Ishikawa (cell line): Measurements from ENCODE around the gene STX10.

Source experiments
- EGR1 ChIP-seq: IDR thresholded peaks from 2 replicates; pipeline ENCODE4 v1.6.1; 2012
- TF ChIP-seq, protein P1 (sequence below): IDR thresholded peaks from 2 replicates; pipeline ENCODE4 v1.6.1; 2012; ENCODE audit warnings: low read depth, mild to moderate bottlenecking

GRCh38 chr19:13098277-13099072 is 51.7 kb downstream of the STX10 start:
- TF ChIP-seq EGR1, result no peak
- TF ChIP-seq, protein P1, sequence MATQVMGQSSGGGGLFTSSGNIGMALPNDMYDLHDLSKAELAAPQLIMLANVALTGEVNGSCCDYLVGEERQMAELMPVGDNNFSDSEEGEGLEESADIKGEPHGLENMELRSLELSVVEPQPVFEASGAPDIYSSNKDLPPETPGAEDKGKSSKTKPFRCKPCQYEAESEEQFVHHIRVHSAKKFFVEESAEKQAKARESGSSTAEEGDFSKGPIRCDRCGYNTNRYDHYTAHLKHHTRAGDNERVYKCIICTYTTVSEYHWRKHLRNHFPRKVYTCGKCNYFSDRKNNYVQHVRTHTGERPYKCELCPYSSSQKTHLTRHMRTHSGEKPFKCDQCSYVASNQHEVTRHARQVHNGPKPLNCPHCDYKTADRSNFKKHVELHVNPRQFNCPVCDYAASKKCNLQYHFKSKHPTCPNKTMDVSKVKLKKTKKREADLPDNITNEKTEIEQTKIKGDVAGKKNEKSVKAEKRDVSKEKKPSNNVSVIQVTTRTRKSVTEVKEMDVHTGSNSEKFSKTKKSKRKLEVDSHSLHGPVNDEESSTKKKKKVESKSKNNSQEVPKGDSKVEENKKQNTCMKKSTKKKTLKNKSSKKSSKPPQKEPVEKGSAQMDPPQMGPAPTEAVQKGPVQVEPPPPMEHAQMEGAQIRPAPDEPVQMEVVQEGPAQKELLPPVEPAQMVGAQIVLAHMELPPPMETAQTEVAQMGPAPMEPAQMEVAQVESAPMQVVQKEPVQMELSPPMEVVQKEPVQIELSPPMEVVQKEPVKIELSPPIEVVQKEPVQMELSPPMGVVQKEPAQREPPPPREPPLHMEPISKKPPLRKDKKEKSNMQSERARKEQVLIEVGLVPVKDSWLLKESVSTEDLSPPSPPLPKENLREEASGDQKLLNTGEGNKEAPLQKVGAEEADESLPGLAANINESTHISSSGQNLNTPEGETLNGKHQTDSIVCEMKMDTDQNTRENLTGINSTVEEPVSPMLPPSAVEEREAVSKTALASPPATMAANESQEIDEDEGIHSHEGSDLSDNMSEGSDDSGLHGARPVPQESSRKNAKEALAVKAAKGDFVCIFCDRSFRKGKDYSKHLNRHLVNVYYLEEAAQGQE, result no peak
